Left ventricle myocardium inferior (tissue), 1 donor: ENCODE measurements around the gene ZNF775. TPM values are rescaled to one million over a fixed set of nuclear protein-coding genes. Genes with fewer than 3 reads are reported as not detected.

ENCODE experiments used
- DNase-seq: peaks from one replicate; pipeline ENCODE4 v3.0.0-alpha.2; 2020
- H3K27ac ChIP-seq: fragments of 200-600 bp; replicated peaks from 2 replicates; pipeline ENCODE4 v1.8.0; 2021
- H3K27me3 ChIP-seq: fragments of 200-600 bp; 2 replicates; pipeline ENCODE4 v1.8.0; 2021; ENCODE audit warnings: low read depth
- H3K36me3 ChIP-seq: fragments of 200-600 bp; 2 replicates; pipeline ENCODE4 v1.8.0; 2021
- H3K4me1 ChIP-seq: fragments of 200-600 bp; 2 replicates; pipeline ENCODE4 v1.8.0; 2021
- H3K4me3 ChIP-seq: fragments of 200-600 bp; 2 replicates; pipeline ENCODE4 v1.8.0; 2021; ENCODE audit warnings: mild to moderate bottlenecking, moderate library complexity
- H3K9me3 ChIP-seq: fragments of 200-600 bp; replicated peaks from 2 replicates; pipeline ENCODE4 v1.8.0; 2021
- intact Hi-C: fragments of 100-400 bp; cut with micrococcal nuclease; formaldehyde crosslinking; loops from one replicate; pipeline ENCODE4 v1.11.0; 2022
- total RNA-seq: library from RNA; stranded (reverse); fragmentation: NEBNext Ultra II Directional; extraction: Animal tissue kit (Norgen Biotek cat#: 25700); gene quantifications from one replicate; pipeline ENCODE4 v1.2.1, GENCODE V29; 2021
- TF ChIP-seq, protein P1 (sequence below): fragments of 200-600 bp; IDR thresholded peaks from 2 replicates; pipeline ENCODE4 v1.8.0; 2021; ENCODE audit warnings: antibody characterized with exemption, mild to moderate bottlenecking, borderline replicate concordance
- donor health status: DM: no; HTN: yes; CAD: no; lungs with severe emphysema.

ZNF775 gene
- total RNA-seq, 1 donor from 2014 or later, result 3.1 TPM

DNA sequence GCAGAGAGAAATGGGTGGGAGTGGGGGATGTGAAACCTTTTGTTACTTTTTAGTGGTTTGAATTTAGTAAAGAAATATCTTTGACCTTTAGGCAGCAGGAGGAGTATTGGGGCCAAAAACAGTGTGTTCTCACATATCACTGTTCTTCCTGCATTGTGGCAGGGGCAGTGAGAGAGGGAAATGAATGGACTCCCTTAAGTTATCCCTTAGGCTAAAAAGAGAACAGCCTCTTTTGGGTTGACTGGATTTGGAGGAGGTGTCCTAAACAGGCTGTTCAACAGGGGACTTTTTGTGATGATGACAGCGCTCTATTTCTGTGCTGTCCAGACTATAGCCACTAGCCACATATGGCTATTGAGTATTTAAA is 22.3 kb downstream of the ZNF775 start:
- DNase-seq, result no peak
- Histone ChIP-seq H3K27ac (no peak overlapping the region), H3K4me3 (no peak overlapping the region), H3K9me3 (no peaks in the 10 kb centered on the region), H3K36me3 (peaks cover 13% of the 10 kb centered on the region), H3K27me3 (no peaks in the 10 kb centered on the region), H3K4me1 (peaks cover 38% of the 10 kb centered on the region)
- TF ChIP-seq, protein P1, sequence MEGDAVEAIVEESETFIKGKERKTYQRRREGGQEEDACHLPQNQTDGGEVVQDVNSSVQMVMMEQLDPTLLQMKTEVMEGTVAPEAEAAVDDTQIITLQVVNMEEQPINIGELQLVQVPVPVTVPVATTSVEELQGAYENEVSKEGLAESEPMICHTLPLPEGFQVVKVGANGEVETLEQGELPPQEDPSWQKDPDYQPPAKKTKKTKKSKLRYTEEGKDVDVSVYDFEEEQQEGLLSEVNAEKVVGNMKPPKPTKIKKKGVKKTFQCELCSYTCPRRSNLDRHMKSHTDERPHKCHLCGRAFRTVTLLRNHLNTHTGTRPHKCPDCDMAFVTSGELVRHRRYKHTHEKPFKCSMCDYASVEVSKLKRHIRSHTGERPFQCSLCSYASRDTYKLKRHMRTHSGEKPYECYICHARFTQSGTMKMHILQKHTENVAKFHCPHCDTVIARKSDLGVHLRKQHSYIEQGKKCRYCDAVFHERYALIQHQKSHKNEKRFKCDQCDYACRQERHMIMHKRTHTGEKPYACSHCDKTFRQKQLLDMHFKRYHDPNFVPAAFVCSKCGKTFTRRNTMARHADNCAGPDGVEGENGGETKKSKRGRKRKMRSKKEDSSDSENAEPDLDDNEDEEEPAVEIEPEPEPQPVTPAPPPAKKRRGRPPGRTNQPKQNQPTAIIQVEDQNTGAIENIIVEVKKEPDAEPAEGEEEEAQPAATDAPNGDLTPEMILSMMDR, result no peak
- intact Hi-C loops, result no loop called here

DNA sequence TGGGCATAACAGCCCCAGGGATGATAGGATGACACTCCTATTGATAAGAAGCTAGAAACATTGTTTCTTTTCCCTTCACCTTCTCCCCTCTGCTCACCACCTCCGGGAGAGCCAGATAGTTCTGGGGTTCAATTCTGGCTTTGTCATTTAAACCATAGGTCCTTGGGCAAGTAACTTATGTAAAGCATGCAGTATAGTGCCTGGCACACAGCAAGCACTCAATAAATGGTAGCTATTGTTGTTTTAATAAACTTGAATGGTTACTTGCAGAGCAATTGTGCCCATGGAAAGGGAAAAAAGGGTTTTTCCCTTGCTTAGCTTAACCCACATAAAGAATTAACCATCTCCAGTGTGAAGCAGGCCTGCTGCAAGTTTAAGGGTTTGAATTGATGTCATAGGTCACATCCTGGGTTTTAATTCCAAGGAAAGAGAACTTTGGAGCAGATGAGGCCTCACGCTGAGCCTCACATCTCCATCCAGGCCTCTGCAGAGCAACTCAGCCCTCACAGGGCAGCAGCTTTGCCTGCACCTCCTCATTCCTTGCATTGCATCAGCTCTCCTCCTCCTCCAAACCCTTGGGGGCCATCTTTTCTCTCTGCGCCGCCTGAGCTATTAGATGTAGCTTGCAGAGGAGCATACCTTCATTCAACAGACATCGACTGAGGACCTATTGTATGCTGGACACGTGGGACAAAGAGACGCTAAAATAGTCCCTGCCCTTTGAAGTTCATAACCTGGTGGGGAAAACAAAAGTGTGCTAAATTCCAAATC is 22.9 kb downstream of the ZNF775 start:
- H3K36me3 ChIP-seq, result peaks cover 8% of the 10 kb centered on the region

DNA sequence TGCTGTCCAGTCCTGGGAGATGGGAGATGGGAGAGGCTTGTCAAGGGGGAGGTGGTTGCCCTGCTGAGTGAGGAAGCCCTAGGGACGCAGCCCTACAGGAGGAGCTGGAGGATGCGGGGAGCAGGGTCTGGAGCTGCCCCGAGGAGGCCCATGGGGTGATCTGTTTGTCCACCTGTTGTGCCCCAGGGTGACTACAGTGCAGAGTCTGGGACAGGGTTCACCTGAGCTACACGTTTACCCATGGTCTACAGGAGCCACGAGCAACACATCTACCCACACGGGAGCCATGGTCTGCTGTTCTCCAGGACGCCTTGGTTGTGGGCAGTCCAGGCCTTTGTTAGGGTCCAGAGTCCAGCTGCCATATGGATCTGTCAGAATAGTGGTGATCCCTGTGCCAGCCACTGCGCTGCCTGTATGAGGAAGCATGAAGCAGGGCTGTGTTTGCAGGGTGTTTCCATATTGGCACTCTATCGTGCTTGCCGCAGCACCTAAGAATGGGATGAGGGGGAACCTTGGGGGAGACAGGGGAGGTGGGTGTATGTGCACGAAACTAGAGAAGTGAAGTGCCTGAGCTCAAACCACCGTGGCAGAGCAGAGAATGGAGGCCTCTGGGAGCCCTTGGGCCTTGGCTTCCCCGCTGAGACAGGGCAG is 23.7 kb downstream of the ZNF775 start:
- peaks cover 48% of the 10 kb centered on the region for H3K4me1 ChIP-seq
- TF ChIP-seq, protein P1, result no peak
- intact Hi-C loops, result no loop called here

More for the DNA sequence above, 22.9 kb downstream of the ZNF775 start:
- intact Hi-C loops, result no loop called here
- no peak overlapping the region for H3K27ac ChIP-seq
- no peak overlapping the region for H3K4me3 ChIP-seq
- no peaks in the 10 kb centered on the region for H3K27me3 ChIP-seq
- peaks cover 44% of the 10 kb centered on the region for H3K4me1 ChIP-seq
- H3K9me3 ChIP-seq, result no peaks in the 10 kb centered on the region
- TF ChIP-seq, protein P1, result no peak
- DNase-seq, result no peak

DNA sequence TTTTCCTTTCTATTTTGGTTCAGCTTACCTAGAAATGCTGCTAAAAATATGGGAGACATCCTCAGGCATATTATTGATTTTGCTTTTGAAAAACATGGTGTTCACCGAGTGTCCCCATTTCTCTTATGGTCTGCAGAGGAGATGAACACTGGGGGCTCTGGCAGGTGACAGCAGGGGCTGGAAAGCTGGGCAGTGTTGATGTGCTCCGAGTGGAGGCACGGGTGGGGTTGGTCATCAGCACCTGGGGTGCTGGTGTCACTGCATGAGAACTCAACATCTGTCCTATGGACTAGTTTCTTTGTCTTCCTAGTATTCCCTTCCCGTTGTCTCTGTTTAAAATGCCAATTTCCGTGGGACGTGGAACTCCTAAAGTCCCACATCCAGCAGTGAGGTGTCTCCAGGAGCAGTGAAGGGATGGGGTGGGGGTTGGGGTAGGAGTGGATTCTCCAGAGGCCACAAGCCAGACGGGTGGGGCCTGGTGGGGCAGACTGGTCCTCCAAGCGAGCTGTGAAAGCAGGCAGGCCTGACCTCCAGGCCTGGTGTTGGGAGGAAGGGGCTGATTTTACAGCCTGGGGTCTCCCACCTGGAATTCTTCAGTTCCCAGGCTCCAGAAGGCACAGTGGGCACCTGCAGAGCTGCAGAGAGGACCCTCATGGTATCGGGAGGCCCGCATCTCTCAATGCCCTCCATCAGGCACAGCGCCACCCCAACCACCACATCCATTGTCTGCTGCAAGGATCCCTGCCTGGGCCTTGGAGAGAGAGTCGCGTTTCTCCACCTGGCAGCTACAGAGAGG is 24.4 kb downstream of the ZNF775 start:
- Histone ChIP-seq H3K9me3 (no peaks in the 10 kb centered on the region), H3K27me3 (no peaks in the 10 kb centered on the region), H3K36me3 (no peaks in the 10 kb centered on the region), H3K27ac (peak overlapping the region; percentile 99), H3K4me1 (peaks cover 44% of the 10 kb centered on the region), H3K4me3 (peak overlapping the region; percentile 93)
- intact Hi-C loops, result no loop called here
- DNase-seq, result no peak
- TF ChIP-seq, protein P1, result no peak

More for the DNA sequence above, 23.7 kb downstream of the ZNF775 start:
- H3K9me3 ChIP-seq, result no peaks in the 10 kb centered on the region
- no peaks in the 10 kb centered on the region for H3K27me3 ChIP-seq
- no peak overlapping the region for H3K27ac ChIP-seq
- DNase-seq, result no peak
- H3K36me3 ChIP-seq, result peaks cover 3% of the 10 kb centered on the region
- H3K4me3 ChIP-seq, result no peak overlapping the region

DNA sequence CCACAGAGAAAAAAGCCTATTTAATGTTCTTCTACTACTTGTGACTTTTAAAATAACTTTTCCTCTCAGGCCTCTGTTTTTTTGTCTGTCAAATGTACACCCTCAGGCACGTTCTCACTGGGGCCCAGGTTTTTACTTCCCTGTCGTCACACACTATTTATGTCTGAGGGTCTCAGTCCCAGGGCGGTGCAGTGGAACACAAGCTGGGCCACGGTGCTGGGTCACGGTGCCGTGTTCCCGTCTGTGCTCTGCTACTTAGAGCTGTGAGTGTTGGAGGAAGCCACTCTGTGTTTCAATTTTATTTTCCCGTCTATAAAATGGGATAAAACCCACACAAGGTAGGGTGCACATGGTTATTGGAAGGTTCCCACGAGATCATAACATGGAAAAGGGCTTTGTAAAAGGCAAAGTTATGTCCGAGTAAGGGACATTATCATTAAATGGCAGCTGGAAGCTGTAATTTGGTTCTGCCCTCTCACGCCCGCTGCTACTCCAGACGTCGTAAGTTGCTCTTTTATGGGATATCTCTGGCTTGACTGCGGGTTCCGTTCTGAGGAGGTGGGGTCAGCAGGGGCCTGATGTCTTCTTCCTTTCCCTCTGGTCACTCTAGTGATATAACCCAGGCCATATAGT is 25.2 kb downstream of the ZNF775 start:
- no peaks in the 10 kb centered on the region for H3K9me3 ChIP-seq
- H3K27ac ChIP-seq, result peak overlapping the region; percentile 99
- H3K27me3 ChIP-seq, result no peaks in the 10 kb centered on the region
- peaks cover 37% of the 10 kb centered on the region for H3K4me1 ChIP-seq
- TF ChIP-seq, protein P1, result no peak
- intact Hi-C loops, result no loop called here
- H3K36me3 ChIP-seq, result no peaks in the 10 kb centered on the region
- H3K4me3 ChIP-seq, result peak overlapping the region; percentile 93
- DNase-seq, result no peak
